Measurements from ENCODE around the gene OR2F2.

The OR2F2 gene, protein sequence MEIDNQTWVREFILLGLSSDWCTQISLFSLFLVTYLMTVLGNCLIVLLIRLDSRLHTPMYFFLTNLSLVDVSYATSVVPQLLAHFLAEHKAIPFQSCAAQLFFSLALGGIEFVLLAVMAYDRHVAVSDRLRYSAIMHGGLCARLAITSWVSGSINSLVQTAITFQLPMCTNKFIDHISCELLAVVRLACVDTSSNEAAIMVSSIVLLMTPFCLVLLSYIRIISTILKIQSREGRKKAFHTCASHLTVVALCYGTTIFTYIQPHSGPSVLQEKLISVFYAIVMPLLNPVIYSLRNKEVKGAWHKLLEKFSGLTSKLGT

DNA sequence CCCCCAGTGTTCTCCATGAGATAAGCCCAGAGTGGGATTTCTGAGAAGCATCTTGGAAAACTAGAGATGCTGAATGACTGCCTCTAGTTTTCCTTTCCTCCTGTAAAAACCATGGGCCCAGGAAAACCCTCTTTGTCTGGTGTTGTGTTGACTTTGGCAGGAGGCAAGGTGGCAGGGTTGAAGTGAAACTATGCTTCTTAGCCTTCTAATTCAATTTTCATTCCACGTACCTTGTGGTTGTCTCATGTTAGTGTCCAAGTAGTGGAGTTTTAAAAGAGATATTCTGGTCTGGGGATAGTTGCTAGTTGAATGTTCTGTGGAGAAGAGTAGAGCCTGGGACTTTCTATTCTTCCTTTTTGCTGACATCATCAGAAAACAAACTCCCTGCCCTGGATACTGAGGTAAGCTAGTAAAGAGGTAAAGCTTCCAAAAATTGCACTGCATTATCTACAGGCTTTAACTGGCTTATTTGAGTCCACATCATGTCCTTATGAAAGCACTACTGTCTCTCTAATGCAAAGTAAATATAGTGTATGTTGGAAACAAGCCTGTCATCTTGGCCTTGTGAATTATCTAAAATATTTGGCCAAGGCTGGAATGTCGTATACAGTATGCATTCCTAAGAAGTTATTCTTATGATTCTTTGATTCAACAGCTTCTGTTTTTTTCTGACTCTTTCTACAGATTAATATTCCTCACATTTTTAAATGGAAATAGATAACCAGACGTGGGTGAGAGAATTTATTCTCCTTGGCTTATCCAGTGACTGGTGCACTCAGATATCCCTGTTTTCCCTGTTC is at the start of gene OR2F2:
OR2F2 (plus strand) TSS at position 708 of the 800 bp plus-strand sequence; CDS start at position 708, 0 bp downstream.
- no peak for DNase-seq

DNA sequence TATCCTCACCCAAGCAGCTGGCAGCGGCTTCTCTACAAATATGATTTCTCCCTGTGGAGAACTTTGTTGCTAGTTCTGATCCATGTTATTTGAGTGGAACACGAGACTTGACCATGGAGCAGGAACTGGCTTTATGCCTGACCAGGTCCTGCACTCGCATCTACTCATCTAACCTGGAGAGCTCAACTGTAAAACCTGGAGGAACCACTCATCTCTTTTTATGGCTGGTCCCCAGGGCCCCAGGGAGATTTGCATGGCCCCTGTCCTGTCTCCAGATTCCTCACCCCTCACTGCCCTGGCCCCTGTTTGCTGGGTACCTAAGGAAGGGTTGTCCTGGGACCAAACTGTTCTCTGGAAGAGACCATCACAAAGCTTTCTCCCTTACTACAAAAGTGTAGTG is 49.1 kb upstream of the OR2F2 start:
- DNase-seq, result no peak

DNA sequence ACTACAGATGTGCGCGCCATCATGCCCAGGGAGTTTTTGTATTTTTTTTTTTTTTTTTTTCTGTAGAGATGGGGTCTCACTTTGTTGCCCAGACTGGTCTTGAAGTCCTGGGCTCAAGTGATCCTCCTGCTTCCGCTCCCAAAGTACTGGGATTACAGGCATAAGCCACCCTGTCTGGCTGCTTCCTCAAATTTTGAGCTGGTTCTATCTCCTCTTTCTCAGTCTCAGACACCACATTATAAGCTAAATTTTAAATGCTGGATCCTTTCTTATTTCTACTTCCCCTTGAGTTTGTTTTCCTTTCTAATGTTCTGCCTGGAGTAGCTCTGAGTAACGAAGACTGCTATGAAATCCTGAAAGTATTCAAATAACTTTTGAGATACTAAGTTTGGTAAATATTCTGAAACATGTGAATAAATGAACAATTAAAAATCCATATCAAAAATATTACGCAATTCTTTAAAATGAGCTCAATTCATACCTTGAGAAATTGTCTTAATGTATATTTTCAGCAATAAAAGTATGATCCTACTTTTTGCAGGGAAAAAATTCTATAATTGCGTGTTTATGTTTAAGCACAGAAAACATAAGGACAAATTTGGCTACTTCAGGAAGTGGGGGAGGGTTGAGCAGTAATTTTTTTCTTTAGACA is 48.1 kb upstream of the OR2F2 start:
- DNase-seq, result no peak

DNA sequence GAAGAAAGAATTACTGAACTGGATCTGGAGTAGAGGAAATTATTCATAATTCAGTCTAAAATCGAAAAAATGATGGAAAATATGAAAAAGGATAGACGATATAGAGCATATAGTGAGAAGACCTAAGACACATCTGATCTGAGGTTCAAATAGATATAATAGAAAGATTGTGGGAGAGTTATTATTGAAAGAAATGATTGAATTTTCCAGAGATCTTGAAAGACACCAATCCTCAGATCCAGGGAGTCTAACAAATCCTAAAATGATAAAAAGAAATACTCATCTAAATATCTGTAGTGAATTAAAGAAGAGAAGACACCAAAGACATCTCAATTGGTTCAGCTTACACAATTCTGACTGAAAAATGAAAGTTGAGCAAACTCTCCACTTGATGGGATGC is 46.0 kb upstream of the OR2F2 start:
- DNase-seq, result no peak

DNA sequence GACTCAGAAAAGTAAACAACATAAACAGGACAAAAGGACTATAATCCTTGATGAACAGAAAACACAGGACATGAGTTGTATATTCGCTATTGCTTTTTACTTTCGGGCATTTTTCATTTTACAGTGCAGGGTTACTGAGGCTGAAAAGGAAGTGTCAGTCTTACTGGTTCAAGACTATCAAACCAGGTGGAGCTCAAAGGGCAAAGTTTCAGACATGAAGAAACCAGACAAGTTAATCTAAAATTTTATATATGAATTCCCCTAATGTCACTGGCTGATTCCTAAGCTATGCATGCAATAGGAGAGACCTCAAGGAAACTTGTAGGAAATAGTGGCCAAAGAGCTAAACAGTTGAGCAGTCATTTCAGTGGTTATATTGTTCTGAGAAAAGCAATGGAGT is 44.5 kb upstream of the OR2F2 start:
- no peak for DNase-seq

DNA sequence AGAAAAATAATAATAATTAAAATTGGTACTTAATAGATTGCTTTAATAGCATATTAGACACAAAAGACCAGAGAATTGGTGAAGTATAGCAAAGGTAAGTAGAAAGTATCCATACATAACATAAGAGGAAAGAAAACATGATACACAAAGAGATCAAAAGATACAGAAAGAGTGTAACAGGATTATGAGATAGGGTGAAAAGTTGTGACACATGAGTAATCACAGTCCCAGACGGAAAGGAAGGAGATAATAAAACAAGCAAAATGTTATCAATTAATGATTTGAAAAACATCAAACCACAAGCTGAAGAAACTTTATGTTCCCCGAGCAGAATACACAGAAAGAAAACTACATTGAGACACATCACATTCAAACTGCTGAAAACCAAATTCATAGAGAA is 43.6 kb upstream of the OR2F2 start:
- DNase-seq, result no peak

DNA sequence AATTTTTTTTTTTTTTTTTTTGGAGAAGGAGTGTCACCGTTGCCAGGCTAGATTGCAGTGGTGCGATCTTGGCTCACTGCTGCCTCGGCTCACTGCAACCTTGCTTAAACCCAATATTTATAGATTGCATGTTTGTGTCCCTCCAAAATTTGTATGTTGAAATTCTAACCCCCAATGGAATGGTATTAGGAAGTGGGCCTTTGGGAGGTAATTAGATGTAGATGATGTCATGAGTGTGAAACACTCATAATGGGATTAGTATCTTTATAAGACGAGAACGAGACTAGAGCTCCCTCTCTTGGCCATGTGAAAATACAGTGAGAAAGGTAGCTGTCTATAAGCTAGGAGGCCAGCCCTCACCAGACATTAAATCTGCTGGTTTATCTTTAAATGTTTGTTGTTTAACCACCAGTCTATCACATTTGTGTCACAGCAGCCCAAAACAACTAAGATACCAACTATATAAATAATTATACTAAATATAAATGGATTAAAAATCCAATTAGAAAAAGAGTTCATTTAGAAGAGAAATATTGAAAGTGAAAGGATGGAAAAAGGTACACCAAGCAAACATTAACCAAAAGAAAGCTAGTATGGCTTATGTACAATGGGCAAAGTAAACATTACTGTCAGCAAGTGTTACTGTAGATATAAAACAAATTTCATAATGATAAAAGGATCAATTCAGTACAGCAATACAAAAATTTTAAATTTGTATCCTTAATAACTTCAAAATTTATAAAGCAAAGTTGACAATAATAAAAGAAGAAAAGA is 42.3 kb upstream of the OR2F2 start:
- no peak for DNase-seq

DNA sequence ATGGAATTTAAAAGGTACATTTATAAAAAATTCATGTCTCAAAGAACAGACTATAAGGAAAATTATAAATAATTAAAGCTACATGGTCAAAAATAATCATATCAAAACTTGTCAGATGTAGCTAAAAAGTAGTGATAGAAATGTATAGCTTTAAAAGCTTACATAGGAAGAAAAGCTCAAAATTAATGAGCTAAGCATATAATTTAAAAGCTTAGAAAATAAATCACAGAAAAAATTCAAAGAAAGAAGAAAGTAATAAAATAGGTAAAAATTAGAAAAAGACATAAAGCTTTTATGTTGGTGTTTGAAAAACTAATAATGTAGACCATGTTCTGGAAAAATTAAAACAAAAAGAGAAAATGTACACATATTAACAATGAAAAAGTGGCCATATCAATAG is 38.4 kb upstream of the OR2F2 start:
- no peak for DNase-seq

DNA sequence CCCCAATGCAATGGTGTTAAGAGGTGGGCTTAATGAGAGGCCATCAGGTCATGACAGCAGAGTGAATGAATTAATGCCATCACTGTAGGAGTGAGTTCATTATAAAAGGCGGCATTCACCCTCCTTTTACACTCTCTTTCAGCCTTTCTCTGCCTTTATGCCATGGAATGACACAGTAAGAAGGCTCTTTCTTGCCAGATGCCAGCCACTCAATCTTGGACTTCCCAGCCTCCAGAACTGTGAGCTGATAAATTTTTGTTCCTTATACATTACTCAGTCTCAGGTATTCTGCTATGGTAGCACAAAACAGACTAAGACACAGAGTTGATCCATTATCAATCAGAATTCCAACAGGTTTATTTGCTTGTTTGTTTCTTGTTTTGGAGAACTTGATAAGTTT is 36.2 kb upstream of the OR2F2 start:
- no peak for DNase-seq

DNA sequence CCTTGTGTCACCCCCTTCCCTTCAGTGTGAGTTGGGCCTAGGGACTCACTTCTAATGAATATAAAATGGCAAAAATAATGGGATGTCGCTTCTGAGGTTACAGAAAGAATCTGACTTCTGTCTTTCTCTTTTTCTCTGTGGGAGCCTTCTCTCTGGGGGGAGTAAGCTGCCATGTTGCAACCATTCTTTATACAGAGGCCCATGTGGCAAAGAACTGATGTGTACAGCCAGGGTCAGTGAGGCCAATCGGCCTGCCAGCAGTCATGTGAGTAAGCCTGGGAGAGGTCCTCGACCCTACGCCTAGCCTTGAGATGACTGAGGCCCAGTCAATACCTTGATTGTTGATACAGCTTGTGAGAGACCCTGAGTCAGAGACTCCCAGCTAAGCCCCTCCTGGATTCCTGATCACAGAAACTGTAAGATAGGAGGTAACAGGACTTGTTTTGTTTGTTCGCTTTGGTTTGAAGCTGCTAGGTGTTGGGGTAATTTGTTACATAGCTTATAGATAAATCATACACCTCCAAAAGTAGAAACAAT is 34.7 kb upstream of the OR2F2 start:
- no peak for DNase-seq

DNA sequence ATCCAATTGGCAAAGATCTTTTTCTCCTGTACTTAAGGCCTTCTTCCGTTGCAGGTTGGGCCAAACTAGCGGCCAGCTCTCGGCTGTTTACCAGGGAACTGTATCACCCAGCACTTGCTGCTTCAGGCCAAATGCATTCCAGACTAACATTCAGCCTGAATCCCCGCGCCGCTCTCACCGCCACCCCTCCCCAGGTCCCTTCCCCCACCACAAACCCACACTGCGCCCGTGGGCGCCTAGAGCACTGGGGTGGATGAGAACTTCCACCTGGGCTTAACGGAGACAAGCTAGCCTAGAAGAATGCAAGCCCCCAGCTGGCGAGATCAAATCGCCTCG is 33.7 kb upstream of the OR2F2 start:
- no peak for DNase-seq

DNA sequence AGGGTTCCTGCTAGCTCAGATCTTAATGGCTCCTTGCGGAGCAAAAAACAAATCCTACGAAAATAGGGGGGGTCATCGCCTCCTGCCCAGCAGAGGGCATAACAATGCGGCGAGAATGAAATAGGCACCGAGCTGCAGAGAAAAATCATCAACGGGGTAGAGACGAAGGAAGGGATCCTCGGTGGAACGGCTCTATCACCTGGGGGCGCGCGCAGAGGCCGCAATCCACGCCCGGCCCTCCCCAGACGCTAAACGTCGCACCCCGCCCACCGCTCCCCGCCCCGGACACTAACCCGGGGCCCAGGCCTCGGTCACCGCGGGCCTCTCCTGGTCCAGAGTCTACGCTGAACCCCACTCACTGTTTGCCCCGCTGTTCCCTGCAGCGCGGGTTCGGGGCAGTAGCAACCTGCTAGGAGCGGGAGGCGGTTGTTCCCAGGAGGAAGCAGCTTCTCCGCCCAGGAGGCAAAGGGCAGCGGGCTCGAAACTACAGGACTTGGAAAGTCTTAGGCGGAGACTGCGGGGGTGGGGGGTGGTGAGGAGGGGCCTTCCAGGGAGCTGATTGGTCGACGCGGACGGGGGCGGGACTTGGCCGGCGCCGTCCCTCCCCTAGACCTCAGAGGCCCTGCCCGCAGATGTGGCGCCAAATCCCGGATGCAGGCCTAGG is 33.2 kb upstream of the OR2F2 start, which contains the start of gene TCAF1:
TCAF1 (minus strand) TSS at position 509 of the 664 bp plus-strand sequence. CDS start 25,568 bp downstream, outside the sequence.
- peak; percentile 94 to 96 for DNase-seq

DNA sequence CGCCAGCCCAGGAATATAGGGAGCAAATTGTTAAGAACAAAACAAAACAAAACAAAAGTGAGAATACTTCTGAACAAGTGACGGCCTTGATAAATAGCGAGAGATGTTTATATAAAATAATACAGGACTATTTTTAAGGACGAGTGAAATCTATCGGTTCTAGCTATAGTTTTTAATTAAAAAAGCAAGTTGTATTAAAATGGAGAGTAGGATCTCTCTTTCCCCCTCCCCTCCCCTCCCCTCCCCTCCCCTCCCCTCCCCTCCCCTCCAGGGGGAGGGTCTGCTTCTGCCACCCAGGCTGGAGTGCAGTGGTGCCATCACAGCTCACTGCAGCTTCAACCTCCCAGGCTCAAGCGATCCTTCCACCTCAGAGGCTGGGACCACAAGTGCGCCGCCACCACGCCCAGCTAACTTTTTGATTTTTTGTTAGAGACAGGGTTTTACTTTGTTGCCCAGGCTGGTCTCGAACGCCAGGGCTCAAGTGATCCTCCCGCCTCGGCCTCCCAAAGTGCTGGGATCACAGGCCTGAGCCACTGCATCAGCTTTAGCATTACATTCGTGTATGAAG is 32.6 kb upstream of the OR2F2 start:
- DNase-seq, result no peak

DNA sequence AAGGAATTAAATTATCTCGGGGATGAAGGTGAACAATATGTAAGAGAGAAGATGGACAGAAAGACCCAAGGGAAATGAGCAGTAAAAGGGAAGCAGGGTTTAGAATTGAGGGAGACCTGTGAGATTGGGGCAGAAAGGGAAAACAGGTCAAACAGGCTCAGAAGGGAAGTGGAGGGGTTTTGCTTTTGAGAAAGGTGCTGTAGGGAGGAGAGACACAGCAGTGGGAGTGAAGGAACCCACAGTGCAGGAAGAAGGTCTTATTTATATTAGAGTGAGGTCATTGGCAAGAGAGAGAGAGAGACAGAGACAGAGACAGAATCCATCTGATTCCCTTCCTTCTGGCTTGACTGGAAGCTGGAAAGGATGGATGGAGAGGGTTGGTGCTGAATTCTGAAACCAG is 29.5 kb upstream of the OR2F2 start:
- DNase-seq, result no peak

DNA sequence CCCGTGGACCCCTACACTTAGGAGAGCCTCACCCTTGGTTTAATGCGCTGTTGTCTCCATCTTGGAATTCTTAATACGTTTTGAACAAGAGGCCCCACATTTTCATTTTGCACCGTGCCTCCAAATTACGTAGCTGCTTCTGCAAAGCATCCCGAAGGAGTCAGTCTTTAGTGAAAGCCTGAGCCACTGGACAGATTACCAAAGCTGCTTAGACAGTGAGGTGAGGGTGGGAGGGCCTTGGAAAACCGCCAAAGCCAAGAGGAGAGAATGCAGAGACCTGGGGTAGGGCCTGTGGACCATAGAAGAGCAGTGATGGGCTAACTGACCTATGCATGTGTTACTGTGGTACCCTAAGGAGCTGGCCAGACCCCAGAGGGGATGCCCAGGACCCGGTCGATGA is 28.9 kb upstream of the OR2F2 start:
- no peak for DNase-seq

DNA sequence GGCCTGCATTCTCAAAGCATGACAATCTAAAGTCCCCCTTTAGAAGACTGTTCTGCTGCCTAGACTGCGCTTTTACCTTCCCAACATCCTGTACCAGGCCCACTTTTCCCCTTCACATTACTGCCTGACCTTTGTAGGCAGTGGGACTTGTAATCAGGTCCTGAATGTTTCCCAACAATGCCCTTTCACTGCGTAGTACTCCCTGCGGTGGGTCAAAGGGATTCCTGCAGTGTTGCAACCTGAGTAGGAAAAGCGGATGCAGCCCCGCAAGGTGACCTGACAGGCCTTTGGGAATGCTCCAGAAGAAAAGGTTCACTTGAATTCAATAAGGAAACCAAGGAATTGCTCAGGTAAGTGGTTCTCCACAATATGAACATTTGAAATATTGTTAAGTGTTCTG is 28.1 kb upstream of the OR2F2 start:
- no peak for DNase-seq

DNA sequence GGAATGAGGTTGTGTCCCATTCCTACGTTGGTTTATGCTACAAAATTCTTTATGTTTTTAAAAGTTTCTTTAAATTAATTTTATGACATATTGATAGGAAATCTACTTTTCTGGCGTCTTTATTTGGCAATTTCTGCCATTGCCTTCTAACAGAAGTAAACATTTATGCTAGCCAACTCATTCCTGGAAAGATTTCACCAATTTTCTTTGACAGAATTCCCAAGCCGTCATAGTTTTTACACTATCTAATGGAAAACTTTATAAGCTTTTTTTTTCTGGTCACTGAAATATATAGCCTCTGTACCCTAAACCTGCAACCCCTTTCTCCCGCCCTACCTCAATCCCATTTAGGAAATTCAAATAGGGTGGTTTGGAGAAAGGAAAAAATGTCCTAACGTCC is 26.9 kb upstream of the OR2F2 start:
- no peak for DNase-seq

DNA sequence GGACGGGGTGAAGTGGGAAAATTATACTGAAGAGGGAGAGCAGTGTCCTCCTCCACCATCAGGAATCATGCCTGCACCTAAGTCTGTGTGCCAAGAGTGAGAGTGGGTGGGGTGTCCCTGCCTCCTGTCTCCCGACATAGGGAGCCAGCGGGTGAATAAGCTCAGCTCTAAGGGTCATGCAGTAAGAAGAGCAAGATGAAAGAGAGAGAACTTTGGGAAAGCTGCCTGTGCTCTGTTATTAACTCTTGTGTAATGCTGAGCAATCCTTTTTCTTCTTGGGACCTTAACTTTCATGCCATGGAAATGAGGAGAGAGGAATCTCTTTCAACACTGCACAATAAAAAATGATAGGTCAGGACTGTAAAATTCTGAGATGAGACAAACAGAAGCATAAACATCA is 25.2 kb upstream of the OR2F2 start:
- no peak for DNase-seq

DNA sequence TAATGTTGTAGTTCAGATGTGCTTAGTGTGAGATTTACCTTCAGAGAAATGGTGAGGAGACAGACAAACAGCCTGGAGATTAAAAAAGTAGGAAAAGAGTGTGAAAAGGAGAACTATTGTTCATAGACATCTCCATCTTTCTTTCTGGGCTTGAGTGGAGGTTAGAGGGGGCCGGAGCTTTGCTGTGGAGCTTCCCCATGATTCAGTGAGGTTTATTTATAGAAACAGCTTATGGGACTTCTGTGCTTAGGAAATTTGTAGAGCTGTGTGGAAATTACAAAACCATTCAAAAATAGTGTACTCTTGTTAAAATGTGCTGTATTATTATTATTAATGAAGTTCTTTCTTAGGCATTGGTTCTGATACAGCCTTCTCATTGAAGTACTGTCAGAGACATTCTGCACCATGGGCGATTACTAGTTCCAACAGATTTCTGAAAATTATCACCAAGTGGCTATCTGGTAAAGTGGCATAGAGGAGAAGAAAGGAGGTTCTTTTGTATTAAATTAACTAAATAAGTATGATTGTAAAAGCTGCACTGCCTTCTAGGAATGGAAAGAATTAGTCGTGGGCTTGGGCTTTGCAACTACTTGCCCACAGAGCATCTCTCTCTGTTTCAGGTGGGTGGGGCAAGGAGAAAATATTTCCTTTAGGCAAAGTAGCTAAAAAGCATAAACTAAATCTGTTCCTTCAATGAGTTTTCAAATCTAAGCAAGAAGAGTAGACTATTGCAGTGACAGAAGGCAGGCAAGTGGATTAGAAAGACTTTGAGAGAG is 24.4 kb upstream of the OR2F2 start:
- no peak for DNase-seq

DNA sequence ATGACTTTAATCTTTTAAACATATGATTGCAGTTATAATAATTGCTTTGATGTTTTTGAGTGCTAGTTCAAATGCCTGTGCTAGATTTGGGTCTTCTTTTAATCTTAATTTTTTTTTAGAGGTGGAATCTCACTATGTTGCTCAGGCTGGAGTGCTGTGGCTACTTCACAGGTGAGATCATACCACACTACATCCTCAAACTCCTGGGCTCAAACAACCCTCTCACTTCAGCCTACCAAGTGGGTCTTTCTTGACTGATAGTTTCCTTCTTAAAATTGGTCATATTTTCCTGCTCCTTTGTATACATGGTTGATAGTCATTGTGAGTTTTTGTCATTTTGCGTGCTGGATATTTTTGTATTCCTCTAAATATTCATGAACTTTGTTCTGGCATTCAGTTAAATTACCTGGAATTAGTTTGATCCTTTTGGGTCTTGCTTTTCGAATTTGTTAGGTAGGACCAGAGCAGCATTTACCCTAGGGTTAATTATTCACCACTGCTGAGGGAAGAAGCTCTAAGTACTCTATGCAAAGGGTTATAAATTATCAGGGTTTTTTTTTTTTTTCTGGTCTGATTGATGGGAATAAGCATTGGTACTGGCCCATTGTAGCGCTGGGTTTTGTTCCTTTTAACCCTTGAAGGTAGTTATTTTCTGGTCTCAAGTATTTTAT is 21.0 kb upstream of the OR2F2 start:
- DNase-seq, result no peak
